GM21717 (cell line): ENCODE data around the gene TEKT5.
"Not testable (repeated sequence)": the region's sequence is repeated elsewhere in the genome, so short reads cannot be mapped to it uniquely, and the experiment has no call there.

ENCODE experiments used
- ATAC-seq: cut with Tn5 transposase; IDR thresholded peaks from one replicate; pipeline ENCODE4 v1.9.1; 2021; ENCODE audit warnings: mild to moderate bottlenecking, moderate library complexity; ENCODE audit not compliant: unreplicated experiment

The TEKT5 gene

DNA sequence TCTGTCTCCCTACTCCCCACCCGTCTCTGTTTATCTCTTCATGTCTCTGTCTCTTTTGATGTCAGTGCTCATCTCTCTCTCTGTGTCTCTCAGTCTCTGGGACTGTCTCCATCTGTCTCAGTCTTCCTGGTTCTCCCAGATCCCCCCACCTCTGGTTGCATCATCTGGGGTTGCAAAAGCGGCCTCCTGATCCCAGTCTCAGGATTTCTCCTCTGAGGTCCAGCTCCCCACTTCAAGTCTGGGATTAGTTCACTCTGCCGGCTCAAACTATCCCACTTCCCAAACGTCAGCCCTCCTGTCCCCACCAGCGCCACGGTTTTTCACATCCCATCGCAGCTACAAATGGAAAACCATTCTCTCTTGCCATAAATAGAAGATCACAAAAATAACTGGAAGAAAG is 9.0 kb downstream of the TEKT5 start:
- ATAC-seq, result no peak

DNA sequence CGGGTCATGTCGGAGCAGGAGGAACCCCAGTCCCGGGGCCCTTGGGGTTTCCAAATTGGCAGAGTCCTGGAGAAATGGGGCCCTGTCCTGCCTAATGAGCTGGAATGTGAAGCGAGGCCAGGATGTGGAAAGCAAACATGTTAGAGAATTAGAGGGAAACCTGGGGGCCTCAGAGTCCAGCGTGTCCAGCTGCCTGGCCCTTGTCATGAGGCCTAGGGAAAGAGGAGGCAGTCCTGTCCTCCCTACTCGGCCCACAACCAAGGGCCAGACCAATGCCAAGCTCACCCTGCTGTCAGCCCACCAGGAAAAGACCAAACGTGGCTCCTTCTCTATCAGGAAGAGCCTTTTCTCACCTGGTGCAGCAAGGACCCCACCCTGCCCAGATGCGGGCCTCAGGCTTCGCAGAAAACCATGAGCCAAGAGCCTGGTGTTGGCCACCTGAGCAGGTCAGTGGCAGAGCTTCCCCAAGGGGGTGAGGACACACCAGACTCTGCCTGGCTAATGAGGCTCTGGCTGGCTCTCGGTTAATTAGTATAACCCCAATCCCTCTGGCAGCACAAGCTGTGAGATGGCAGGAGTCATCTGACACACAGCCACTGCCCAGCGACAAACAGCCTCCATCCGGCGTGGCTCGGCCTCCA is 10.1 kb downstream of the TEKT5 start:
- ATAC-seq, result no peak

DNA sequence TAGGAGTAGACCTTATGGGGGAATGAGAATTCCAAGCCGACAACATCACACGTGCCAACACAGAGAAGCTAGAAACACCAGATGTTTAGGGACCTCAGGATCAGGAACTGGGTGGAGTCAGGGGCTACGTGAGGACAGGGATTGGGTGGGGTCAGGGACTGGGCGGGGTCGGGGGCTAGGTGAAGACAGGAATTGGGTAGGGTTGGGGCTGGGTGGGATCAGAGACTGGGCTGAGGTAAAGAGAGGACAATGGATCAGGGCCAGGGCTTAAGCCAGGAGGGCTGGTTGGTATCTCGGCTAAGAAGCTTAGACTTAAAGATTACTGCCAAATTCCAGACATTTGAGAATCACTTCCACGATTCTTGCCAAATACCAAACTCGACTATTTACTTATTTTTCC is 11.6 kb downstream of the TEKT5 start:
- ATAC-seq, result no peak

GRCh38 chr16:10682604-10683003 is 12.1 kb downstream of the TEKT5 start:
- no peak for ATAC-seq

GRCh38 chr16:10681310-10682308 is 13.1 kb downstream of the TEKT5 start:
- no peak for ATAC-seq

- ATAC-seq, result no peak
These were observed 14.8 kb downstream of the TEKT5 start for GRCh38 chr16:10679921-10680320.

DNA sequence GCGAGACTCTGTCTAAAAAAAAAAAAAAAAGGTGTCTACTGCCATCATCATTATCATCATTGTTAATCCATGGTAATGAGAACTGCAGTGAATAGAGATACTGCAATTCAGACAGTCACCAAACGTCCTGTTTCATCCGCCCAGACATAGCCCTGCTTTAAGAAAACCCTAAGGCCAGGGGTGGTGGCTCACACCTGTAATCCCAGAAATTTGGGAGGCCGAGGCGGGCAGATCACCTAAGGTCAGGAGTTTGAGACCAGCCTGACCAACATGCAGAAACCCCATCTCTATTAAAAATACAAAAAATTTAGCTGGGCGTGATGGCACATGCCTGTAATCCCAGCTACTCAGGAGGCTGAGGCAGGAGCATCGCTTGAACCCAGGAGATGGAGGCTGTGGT is 15.3 kb downstream of the TEKT5 start:
- ATAC-seq, result not testable (repeated sequence)

GRCh38 chr16:10678655-10679054 is 16.1 kb downstream of the TEKT5 start:
- ATAC-seq, result no peak

DNA sequence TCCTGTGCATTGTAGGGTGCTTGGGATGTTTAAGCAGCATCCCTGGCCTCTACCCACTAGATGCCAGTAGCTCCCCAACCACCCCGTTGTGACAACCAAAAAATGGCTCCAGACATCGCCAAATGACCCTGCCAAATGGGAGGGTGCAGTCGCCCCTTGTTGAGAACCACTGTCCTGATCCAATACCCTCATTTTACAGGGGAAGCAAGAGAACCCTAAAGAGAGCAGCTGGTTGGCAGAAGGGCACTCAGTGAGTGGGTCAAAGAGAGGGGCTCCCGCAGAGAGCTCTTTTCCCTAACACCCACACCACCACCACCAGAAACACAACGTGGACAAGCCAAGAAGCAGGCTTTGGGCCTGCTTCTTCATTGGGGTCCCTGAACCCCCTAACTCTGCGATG is 18.4 kb downstream of the TEKT5 start:
- ATAC-seq, result no peak

- ATAC-seq, result no peak
These were observed 18.9 kb downstream of the TEKT5 start for GRCh38 chr16:10675861-10676260.

GRCh38 chr16:10675216-10675615 is 19.5 kb downstream of the TEKT5 start:
- ATAC-seq, result no peak

GRCh38 chr16:10671729-10672128 is 23.0 kb downstream of the TEKT5 start:
- no peak for ATAC-seq

GRCh38 chr16:10669791-10670190 is 24.9 kb downstream of the TEKT5 start:
- no peak for ATAC-seq

GRCh38 chr16:10668322-10669045 is 26.2 kb downstream of the TEKT5 start:
- ATAC-seq, result no peak

DNA sequence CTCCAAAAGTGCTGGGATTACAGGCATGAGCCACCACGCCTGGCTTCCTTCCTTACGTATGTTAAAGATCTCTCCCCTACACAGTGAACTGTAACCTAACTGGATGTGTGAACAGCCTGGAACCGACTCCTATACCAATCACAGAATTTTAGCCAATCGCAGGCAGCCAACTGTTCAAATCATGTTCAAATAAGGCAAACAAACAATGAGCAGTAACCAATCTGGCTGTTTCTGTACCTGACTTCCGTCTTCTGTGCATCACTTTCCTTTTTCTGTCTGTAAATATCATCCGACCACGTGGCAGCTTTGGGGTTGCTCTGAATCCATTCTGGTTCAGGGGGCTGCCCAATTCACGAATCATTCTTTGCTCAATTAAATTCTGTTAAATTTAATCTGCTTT is 27.5 kb downstream of the TEKT5 start:
- no peak for ATAC-seq

DNA sequence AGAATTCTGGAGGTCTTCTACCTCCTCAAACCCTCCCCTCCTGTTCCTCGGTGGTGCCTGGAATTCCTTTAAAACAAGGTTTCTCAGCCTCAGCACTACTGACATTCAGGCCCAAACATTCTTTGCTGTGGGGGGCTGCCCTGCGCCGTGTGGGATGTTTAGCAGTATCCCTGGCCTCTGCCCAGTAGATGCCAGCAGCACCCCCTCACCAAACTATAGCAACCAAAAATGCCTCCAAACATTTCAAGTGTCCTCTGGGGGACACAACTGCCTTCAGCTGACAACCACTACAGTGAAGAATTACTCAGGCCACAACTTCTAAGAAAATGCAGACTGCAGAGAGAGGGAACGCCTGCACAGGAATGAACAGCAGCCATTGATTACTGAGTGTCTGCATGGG is 28.4 kb downstream of the TEKT5 start:
- no peak for ATAC-seq

DNA sequence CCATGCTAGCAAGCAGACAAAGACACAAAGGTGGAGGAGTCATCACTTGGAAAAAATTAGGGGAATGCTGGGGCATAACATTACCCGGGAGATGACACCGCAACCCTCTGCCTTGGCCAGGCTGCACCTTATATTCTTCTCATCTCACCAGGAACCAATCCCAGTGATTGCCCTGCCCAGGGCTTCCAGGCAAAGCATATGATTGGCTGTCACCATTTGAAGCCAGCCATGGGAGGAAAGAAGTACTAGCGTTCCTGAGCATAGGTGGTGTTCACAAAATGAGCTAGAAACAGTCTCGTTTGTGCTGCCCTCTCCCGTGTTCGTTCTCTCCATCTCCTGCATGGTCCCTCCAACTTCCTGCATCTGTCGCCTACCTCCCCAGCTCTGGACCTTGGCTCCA is 29.6 kb downstream of the TEKT5 start:
- ATAC-seq, result no peak

DNA sequence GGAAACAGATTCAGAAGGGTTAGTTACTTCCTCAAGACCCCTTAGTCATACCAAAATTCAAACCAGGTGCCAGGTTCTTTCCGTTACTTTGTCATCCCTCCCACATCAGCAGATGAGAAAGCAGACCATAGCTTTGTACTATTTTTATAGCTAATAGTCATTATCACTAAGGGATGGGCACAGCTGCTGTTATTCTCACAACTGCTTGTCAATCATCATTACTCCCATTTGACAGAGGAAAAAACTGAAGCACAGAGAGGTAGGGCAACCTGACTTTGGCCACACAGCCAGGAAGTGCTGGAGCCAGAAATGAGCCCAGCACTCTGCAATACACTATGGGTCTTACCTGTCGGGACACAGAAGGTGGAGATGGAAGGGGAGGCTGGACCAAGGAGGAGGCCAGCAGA is 30.0 kb downstream of the TEKT5 start:
- no peak for ATAC-seq

DNA sequence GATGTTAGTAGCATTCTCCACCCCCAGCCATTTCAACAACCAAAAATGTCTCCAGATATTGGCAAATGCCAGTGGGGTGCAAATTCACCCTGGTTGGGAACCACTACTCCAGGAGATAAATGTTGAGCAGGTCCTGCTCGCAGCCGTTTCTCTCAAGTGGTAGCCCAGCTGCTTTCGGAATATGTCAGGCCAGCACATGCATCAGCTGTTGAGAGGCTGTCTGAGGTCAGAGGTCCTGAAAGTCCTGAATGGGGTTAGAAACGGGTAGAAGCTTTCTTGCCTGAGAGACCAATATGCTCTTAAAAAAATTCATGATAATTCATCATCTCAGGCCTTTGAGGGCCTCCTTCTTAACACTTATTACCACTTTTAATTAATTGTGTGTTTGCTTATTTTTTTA is 31.0 kb downstream of the TEKT5 start:
- ATAC-seq, result no peak

DNA sequence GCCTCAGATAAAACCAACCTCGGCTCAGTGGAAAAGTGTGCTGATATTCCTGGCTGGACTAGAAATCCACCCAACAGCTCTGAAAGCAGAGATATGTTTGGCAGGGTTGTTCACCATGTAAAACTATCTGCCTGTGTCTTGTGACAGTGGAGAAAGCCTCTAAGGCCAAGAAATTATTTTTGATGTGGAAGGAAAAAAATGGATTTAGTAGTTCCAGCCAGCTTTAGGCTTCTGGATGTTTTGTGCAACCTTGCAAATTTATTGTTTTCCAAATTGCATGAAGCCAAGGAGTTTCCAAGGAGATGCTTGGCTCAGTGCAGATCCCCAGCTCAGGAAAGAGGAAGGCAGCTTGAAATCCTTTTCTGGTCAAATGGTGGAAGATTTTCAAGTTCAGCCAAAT is 31.6 kb downstream of the TEKT5 start:
- no peak for ATAC-seq

- ATAC-seq, result no peak
These were observed 32.5 kb downstream of the TEKT5 start for GRCh38 chr16:10662212-10662611.

GRCh38 chr16:10661737-10662136 is 33.0 kb downstream of the TEKT5 start:
- no peak for ATAC-seq
